ENCODE measurements around the gene DDX50. TPM values are rescaled to one million over a fixed set of nuclear protein-coding genes. Genes with fewer than 3 reads are reported as not detected.

DDX50 gene
- total RNA-seq, 4 donors from 2014 or later, result 6.5 to 40.6 (median 24.6) TPM

DNA sequence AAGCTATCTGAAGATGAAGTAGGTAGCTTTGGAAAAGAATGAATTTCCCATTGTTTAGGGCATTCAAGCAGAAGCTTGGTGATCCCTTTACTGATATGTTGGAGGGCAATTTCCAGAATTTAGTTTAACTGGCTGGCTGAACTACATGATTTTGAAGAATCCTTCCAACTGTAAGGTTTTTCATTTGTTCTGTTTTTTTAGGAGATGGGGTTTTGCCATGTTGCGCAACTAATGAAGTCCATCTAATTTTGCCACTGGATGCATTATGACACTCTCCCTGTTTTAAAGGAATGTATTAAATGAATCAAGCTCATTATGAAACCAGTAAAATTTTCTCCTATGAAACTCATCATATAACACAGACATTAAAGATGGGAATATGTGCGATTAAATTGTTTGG is 6.1 kb upstream of the DDX50 start:
- no peak for TF ChIP-seq POLR2A (IDR thresholded peaks at IDR 0.05)
- no peak for TF ChIP-seq CTCF (IDR thresholded peaks at IDR 0.05)
- peaks cover 0 to 3% (median 2%) of the 10 kb centered on the region in 3 donors for H3K4me1 ChIP-seq
- DNase-seq, result no peak
- WGBS, 2 donors, result 93 to 94% methylated on average over 2 of the region's 2 CpGs
- H3K36me3 ChIP-seq, result no peaks in the 10 kb centered on the region
- no peaks in the 10 kb centered on the region for H3K9me3 ChIP-seq
- intact Hi-C loops (cut with DNase I), result no loop called here
- H3K4me3 ChIP-seq, result no peak overlapping the region
- H3K27me3 ChIP-seq, result no peaks in the 10 kb centered on the region
- H3K27ac ChIP-seq, result no peak overlapping the region

DNA sequence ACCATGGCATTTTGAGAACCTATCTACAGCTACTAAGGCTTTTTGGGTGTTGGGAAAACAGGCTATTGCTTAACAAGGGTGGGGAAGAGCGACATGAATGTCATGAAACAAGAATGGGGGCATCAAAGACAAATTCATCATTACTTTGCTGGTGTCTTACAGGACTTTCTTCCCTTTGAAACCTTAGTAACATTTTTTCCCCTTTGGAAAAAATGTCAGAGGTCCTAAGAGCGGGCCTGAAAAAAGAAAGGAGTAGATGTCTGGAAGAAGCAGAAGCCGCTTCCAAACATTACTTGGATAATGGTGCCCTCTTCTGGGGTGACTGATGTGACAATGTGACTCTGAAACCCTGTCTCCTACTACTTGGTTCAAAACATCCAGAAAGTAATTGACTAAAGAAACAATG is 3.8 kb upstream of the DDX50 start:
- Histone ChIP-seq H3K9me3 (no peaks in the 10 kb centered on the region), H3K27me3 (no peaks in the 10 kb centered on the region), H3K4me3 (no peak overlapping the region), H3K27ac (no peak overlapping the region), H3K4me1 (peaks cover 4 to 16% (median 5%) of the 10 kb centered on the region in 3 donors), H3K36me3 (no peaks in the 10 kb centered on the region)
- intact Hi-C loops (cut with DNase I), result no loop called here
- peak in 5 of 6 experiments; percentile 13 to 50 (median 27) for TF ChIP-seq CTCF (IDR thresholded peaks at IDR 0.05)
- no peak for TF ChIP-seq POLR2A (IDR thresholded peaks at IDR 0.05)
- DNase-seq, result no peak
- WGBS, 2 donors, result 44 to 49% methylated on average over 3 of the region's 3 CpGs

DNA sequence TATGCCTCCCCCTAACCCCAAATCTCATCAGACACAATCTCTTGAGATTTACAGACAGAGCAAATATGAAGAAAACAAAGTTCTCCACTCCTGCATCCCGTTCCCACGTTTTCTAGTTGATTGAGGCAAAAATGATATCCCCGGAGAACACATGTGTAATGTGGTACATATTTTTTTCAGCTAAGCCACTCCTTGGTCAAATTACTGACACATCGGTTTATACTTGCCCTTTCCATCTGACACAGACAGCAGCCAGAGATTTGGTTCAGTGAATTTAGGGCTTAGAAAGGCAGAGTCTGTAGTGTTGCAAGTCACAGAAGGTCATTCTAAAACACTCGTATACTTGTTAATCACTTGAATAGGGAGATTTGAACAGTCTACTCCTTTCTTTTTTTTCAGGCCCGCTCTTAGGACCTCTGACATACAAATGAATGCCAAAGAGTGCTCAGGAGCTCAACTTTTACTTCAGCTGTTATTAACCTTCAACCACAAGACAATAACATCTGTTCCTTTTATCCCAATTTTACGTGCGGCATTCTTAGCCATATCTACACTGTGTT is 1.8 kb upstream of the DDX50 start:
- H3K9me3 ChIP-seq, result no peaks in the 10 kb centered on the region
- WGBS, 2 donors, result 88 to 90% methylated on average over 8 of the region's 8 CpGs
- TF ChIP-seq CTCF (IDR thresholded peaks at IDR 0.05) (no peak), POLR2A (IDR thresholded peaks at IDR 0.05) (no peak)
- DNase-seq, result no peak
- H3K4me3 ChIP-seq, result no peak overlapping the region
- no peak overlapping the region for H3K27ac ChIP-seq
- peaks cover 5 to 34% (median 14%) of the 10 kb centered on the region in 3 donors for H3K4me1 ChIP-seq
- H3K27me3 ChIP-seq, result no peaks in the 10 kb centered on the region
- H3K36me3 ChIP-seq, result no peaks in the 10 kb centered on the region
- intact Hi-C loops (cut with DNase I), result no loop called here

DNA sequence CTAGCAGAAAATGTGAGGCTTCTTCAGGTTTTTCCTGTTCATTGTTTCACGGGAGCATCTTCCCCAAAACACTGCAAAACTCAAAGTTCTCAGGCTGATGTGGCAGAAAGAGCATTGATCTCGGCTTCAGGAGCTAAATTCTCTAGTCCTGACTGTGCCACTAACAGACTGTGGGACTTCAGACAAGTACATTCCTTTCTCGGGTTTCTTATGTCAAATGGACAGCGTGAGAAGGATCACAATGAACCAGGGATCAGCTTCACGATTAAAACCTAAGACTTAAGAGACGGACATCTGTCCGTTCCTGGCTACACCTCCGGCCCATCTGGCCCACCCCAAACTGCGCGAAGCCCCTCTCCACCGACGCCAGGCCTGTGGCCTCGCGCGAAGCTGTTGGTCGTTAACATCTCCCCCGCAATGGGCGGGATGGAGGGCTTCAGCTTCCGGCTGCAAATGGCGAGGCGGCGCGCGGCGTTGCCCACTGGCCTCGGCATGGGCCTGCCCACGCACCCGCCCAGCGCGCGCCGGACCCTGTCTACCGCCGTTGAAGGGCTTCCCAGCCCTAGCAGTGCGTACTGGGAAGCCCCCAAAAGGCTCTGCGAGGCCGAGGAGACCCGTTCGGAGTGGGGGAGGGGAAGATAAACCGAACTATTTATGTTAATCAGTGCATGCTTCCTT is 549 bp upstream of the DDX50 start:
- WGBS, 2 donors, result 18 to 19% methylated on average over 6 to 11 of the region's 40 CpGs
- H3K27ac ChIP-seq, result peak overlapping the region; percentile 97 to 100 (median 99)
- H3K4me1 ChIP-seq, result peaks cover 5 to 38% (median 14%) of the 10 kb centered on the region in 3 donors
- no peaks in the 10 kb centered on the region for H3K36me3 ChIP-seq
- H3K27me3 ChIP-seq, result no peaks in the 10 kb centered on the region
- H3K4me3 ChIP-seq, result peak overlapping the region; percentile 73 to 92 (median 82)
- TF ChIP-seq POLR2A (IDR thresholded peaks at IDR 0.05) (no peak), CTCF (IDR thresholded peaks at IDR 0.05) (no peak)
- no peaks in the 10 kb centered on the region for H3K9me3 ChIP-seq
- intact Hi-C loops (cut with DNase I), result no loop called here
- no peak for DNase-seq

DNA sequence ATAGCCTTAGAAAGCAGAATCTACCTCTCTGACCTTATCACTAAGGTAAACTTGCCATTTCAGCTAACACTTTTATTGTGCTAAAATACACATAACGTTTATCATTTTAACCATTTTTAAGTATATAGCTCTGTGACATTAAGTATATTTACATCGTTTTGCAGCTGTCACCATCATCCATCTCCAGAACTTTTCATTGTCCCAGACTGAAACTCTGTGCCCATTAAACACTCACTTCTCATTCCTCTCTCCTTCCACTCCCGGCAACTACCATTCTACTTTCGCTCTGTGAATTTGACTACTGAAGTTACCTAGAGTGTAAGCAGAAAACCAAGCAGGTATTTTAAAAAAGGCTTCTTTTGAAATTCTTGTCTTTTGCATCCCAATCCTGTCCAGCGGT is 1.3 kb downstream of the DDX50 start:
- H3K9me3 ChIP-seq, result no peaks in the 10 kb centered on the region
- intact Hi-C loops (cut with DNase I), result no loop called here
- H3K27ac ChIP-seq, result no peak overlapping the region
- H3K4me1 ChIP-seq, result peaks cover 5 to 38% (median 14%) of the 10 kb centered on the region in 3 donors
- no peak for DNase-seq
- H3K36me3 ChIP-seq, result peaks cover 0 to 12% (median 3%) of the 10 kb centered on the region in 3 donors
- H3K4me3 ChIP-seq, result peak overlapping the region in 1 of 4 donors; percentile 92
- no peaks in the 10 kb centered on the region for H3K27me3 ChIP-seq
- 46 to 56% methylated on average over 5 of the region's 5 CpGs for WGBS, 2 donors
- TF ChIP-seq POLR2A (IDR thresholded peaks at IDR 0.05) (no peak), CTCF (IDR thresholded peaks at IDR 0.05) (no peak)
